ENCODE data around the gene ZNF785. TPM values are rescaled to one million over a fixed set of nuclear protein-coding genes. Genes with fewer than 3 reads are reported as not detected.
A peak's percentile ranks its signal among the peaks of the same experiment; 100 is the strongest.
"Not testable (repeated sequence)": the region's sequence is repeated elsewhere in the genome, so short reads cannot be mapped to it uniquely, and the experiment has no call there.

The ZNF785 gene
- total RNA-seq: 10 to 100 TPM in 1 of 4 donors, 1 to 10 TPM in 3; 6.8 to 10.9 (median 7.3) TPM

DNA sequence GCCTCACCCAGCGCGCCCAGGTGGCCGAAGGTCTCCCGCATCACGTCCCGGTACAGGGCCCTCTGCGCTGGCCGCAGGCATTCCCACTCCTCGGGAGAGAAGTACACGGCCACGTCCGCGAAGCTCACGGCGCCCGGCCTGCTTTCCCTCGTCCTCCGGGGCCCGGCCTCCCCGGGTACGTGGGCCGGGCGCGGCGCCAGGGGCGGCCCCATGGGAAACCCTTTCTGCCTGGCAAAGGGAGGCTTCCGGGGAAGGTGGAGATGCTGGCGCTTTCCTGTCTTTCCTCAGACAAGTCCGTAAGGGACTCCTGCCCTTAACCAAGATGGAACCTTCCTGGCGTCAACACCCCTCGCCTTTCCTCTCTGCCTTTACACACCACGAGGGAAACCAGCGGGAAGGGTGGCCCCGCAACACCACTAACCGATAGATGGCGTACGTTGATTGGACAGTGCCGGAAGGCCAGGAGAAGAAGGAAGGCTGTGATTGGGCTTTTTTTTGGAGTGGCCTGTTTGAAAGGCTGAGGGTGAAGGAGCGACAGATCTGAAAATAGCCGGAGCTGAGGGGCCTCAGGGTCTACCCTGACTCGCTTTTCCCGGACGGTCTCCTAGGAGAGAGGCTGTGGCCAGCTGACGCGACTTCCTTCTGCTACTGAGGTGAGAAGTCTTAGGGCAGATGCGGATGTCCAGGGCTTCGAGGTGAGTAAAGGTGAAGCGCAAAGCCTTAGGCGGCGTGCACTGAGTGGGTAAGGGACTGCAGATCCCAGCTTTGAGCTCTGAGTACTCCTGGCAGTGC, at the start of gene ZNF785:
Gene ZNF785, minus strand, starts transcription at position 298 of the 792 bp plus-strand sequence. Its CDS starts 86 bp downstream, at position 212.
- DNase-seq (ENCODE audit: extremely low spot score): peak; percentile 99
- H3K27me3 ChIP-seq: no peaks in the 10 kb centered on the region
- peak within 1 kb of the TSS; percentile 91 to 97 (median 96) for H3K27ac ChIP-seq (replicated peaks in 1 of 4)
- intact Hi-C loops (cut with DNase I): no loop called here
- peaks cover 18 to 36% (median 31%) of the 10 kb centered on the region in 4 donors for H3K36me3 ChIP-seq
- H3K9me3 ChIP-seq: no peaks in the 10 kb centered on the region
- WGBS: under 1% methylated on average over 34 of the region's 50 CpGs
- peak within 1 kb of the TSS; percentile 69 to 90 (median 84) for H3K4me3 ChIP-seq
- peaks cover 15 to 60% (median 41%) of the 10 kb centered on the region in 4 donors for H3K4me1 ChIP-seq
- TF ChIP-seq, protein P1, sequence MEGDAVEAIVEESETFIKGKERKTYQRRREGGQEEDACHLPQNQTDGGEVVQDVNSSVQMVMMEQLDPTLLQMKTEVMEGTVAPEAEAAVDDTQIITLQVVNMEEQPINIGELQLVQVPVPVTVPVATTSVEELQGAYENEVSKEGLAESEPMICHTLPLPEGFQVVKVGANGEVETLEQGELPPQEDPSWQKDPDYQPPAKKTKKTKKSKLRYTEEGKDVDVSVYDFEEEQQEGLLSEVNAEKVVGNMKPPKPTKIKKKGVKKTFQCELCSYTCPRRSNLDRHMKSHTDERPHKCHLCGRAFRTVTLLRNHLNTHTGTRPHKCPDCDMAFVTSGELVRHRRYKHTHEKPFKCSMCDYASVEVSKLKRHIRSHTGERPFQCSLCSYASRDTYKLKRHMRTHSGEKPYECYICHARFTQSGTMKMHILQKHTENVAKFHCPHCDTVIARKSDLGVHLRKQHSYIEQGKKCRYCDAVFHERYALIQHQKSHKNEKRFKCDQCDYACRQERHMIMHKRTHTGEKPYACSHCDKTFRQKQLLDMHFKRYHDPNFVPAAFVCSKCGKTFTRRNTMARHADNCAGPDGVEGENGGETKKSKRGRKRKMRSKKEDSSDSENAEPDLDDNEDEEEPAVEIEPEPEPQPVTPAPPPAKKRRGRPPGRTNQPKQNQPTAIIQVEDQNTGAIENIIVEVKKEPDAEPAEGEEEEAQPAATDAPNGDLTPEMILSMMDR (IDR thresholded peaks at IDR 0.05): peak; percentile 17 to 40 (median 32)
- TF ChIP-seq POLR2AphosphoS5 (IDR thresholded peaks at IDR 0.05): peak; percentile 82 to 94
- TF ChIP-seq POLR2A (IDR thresholded peaks at IDR 0.05; ENCODE audit: low read depth): no peak

DNA sequence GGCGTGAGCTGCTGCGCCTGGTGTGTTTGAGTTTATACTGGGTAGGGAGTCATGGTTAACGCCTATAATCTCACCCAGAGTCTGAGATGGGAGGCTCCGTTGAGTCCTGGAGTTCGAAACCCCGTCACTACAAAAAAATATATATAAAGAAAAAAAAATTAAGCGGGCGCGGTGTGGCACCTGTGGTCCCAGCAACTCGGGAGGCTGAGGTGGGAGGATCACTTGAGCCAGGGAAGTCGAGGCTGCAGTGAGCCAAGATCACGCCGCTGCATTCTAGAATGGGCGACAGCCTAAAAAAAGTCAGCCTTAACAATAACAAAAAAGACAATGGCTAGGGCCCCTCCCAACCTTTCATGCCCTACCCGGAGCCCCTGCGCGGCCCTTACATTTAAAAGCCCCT, 48.0 kb upstream of the ZNF785 start:
- Histone ChIP-seq H3K4me1 (peaks cover 6 to 28% (median 23%) of the 10 kb centered on the region in 4 donors), H3K9me3 (no peaks in the 10 kb centered on the region), H3K4me3 (peak overlapping the region; percentile 62 to 74 (median 66)), H3K27me3 (no peaks in the 10 kb centered on the region), H3K27ac (replicated peaks in 1 of 4) (peak overlapping the region; percentile 82 to 91 (median 90)), H3K36me3 (no peaks in the 10 kb centered on the region)
- intact Hi-C loops (cut with DNase I): loop anchor here (5.0 kb wide), 1 partner anchor 71 kb away; no protein-coding TSS in a partner anchor
- DNase-seq (ENCODE audit: extremely low spot score): no peak
- no peak for TF ChIP-seq EP300 (IDR thresholded peaks at IDR 0.05)
- TF ChIP-seq POLR2AphosphoS5 (IDR thresholded peaks at IDR 0.05): no peak
- TF ChIP-seq POLR2A (IDR thresholded peaks at IDR 0.05; ENCODE audit: low read depth): no peak
- TF ChIP-seq, protein P1 (IDR thresholded peaks at IDR 0.05): no peak
- 82% methylated on average over 17 of the region's 17 CpGs for WGBS

DNA sequence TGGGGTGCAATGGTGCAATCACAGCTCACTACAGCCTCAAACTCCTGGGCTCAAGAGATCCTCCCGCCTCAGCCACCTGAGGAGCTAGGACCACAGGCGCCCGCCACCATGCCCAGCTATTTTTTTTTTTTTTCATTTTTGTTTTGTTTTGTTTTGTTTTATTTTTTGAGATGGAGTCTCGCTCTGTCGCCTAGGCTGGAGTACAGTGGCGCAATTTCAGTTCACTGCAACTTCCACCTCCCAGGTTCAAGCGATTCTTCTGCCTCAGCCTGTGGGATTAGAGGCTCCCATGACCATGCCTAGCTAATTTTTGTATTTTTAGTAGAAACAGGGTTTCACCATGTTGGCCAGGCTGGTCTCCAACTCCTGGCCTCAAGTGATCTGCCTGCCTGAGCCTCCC, 47.0 kb upstream of the ZNF785 start:
- H3K27ac ChIP-seq (replicated peaks in 1 of 4); H3K9me3 ChIP-seq; H3K4me3 ChIP-seq; DNase-seq (ENCODE audit: extremely low spot score); H3K27me3 ChIP-seq; H3K36me3 ChIP-seq: not testable (repeated sequence)
- H3K4me1 ChIP-seq: peaks cover 6 to 29% (median 24%) of the 10 kb centered on the region in 4 donors
- intact Hi-C loops (cut with DNase I): loop anchor here (5.0 kb wide), 1 partner anchor 70 kb away; no protein-coding TSS in a partner anchor
- 98% methylated on average over 7 of the region's 7 CpGs for WGBS

DNA sequence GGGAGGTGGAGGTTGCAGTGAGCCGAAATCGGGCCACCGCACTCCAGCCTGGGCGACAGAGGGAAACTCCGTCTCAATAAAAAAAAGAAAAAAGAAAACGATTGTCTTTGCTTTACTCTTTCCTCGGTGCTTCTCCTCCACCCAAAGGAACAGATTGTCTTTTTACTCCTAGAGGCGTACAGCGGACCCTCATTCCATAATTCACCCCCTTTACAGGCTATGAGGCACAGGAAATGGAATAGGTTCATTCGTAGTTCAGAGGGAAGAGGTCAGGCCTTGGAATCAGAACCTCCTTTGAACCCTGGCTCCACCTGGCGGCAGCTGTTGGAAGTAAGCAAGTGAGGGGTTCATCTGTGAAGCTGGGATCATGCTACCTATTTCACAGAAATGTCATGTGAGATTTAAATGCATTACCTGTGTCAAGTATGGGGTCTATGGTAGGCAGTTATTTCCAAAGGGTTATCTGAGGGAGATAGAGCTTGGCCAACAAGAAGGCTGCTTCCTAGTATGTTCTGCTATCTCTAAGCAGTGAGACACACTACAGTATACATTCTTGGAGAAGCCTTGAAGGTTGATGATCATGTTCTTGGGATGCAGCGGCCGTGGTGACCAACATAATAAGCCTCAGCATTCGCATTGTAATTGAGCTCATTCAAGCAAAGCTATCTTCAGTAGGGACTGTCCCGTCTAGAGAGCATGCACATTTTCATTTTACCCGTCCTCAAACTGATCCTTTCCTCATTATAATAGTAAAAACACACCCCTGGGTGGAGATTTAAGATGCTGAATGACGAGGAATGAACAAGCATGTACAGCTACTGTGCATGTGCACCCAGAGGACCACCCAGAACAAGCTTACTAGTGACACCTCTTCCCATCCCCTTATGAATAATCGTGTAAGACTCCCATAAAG, 43.4 kb upstream of the ZNF785 start:
- intact Hi-C loops (cut with DNase I): no loop called here

More for the DNA sequence above, 43.4 kb upstream of the ZNF785 start:
- peaks cover 0 to 5% (median 0%) of the 10 kb centered on the region in 4 donors for H3K27me3 ChIP-seq
- 40% methylated on average over 18 of the region's 18 CpGs for WGBS
- H3K4me3 ChIP-seq: peak overlapping the region in 2 of 4 donors; percentile 14 to 28
- DNase-seq (ENCODE audit: extremely low spot score): peak; percentile 95
- TF ChIP-seq, protein P1 (IDR thresholded peaks at IDR 0.05): peak; percentile 89 to 94 (median 92)
- TF ChIP-seq POLR2AphosphoS5 (IDR thresholded peaks at IDR 0.05): peak; percentile 44 to 68
- no peak for TF ChIP-seq POLR2A (IDR thresholded peaks at IDR 0.05; ENCODE audit: low read depth)
- TF ChIP-seq EP300 (IDR thresholded peaks at IDR 0.05): no peak
- peak overlapping the region; percentile 40 to 71 (median 48) for H3K27ac ChIP-seq (replicated peaks in 1 of 4)
- no peaks in the 10 kb centered on the region for H3K9me3 ChIP-seq
- H3K36me3 ChIP-seq: no peaks in the 10 kb centered on the region
- peaks cover 0 to 9% (median 6%) of the 10 kb centered on the region in 4 donors for H3K4me1 ChIP-seq

Data from esophagus muscularis mucosa (tissue), 4 donors.